Thoracic aorta (tissue), 2 donors: ENCODE data around the gene ARMC9. TPM values are rescaled to one million over a fixed set of nuclear protein-coding genes. Genes with fewer than 3 reads are reported as not detected.

ENCODE experiments used
- ATAC-seq: fragments of 150-250 bp; one replicate; pipeline ENCODE4 v1.8.0; 2017; ENCODE audit warnings: low read depth; ENCODE audit not compliant: insufficient number of reproducible peaks, low FRiP score
- DNase-seq: peaks from one replicate; pipeline ENCODE4 v3.0.0-alpha.2; 2020; ENCODE audit warnings: low spot score
- H3K27ac ChIP-seq, 2 donors: fragments of 200-600 bp; sonication (generic); 1 replicate in 1 of 2; 2 replicates in 1 of 2; pipeline ENCODE4 v1.5.1; 2016; ENCODE audit warnings: mild to moderate bottlenecking in 2 of 2, moderate library complexity in 2 of 2
- H3K27me3 ChIP-seq: fragments of 200-600 bp; sonication (generic); replicated peaks from 2 replicates; pipeline ENCODE4 v1.6.0; 2016; ENCODE audit warnings: mild to moderate bottlenecking; ENCODE audit not compliant: insufficient read depth
- H3K36me3 ChIP-seq: fragments of 200-600 bp; sonication (generic); one replicate; pipeline ENCODE4 v1.5.1; 2016
- H3K4me1 ChIP-seq, 2 donors: fragments of 200-600 bp; sonication (generic); 1 replicate in 1 of 2; 2 replicates in 1 of 2; pipeline versions ENCODE4 v1.5.1 to v1.6.0; 2016; ENCODE audit warnings: low read depth in 2 of 2, mild to moderate bottlenecking in 1 of 2; ENCODE audit not compliant: control insufficient read depth in 1 of 2
- H3K4me3 ChIP-seq: fragments of 200-600 bp; sonication (generic); 2 replicates; pipeline ENCODE4 v1.5.1; 2016; ENCODE audit warnings: mild to moderate bottlenecking
- H3K9me3 ChIP-seq: fragments of 200-600 bp; sonication (generic); 2 replicates; pipeline ENCODE4 v1.5.1; 2016
- total RNA-seq, 2 donors: library from RNA; depleted of rRNA; stranded (reverse); fragments of >200 nt; gene quantifications; one replicate each; pipeline versions ENCODE4 v1.1.0 to v1.2.3, GENCODE V29; 2016
- TF ChIP-seq, protein P1 (sequence below): fragments of 200-600 bp; sonication (generic); IDR thresholded peaks from one replicate; pipeline ENCODE4 v1.5.1; 2019; ENCODE audit warnings: antibody characterized with exemption

The ARMC9 gene
- total RNA-seq, 2 donors from 2014 or later = 68.5 to 103 TPM

GRCh38 chr2:231287696-231288095, 89.3 kb downstream of the ARMC9 start:
- H3K4me1 ChIP-seq = no peaks in the 10 kb centered on the region
- ATAC-seq = no peak
- no peaks in the 10 kb centered on the region for H3K9me3 ChIP-seq
- no peak for DNase-seq
- peaks cover 44% of the 10 kb centered on the region for H3K36me3 ChIP-seq
- no peak overlapping the region for H3K27ac ChIP-seq
- no peak overlapping the region for H3K4me3 ChIP-seq
- no peaks in the 10 kb centered on the region for H3K27me3 ChIP-seq
- TF ChIP-seq, protein P1, sequence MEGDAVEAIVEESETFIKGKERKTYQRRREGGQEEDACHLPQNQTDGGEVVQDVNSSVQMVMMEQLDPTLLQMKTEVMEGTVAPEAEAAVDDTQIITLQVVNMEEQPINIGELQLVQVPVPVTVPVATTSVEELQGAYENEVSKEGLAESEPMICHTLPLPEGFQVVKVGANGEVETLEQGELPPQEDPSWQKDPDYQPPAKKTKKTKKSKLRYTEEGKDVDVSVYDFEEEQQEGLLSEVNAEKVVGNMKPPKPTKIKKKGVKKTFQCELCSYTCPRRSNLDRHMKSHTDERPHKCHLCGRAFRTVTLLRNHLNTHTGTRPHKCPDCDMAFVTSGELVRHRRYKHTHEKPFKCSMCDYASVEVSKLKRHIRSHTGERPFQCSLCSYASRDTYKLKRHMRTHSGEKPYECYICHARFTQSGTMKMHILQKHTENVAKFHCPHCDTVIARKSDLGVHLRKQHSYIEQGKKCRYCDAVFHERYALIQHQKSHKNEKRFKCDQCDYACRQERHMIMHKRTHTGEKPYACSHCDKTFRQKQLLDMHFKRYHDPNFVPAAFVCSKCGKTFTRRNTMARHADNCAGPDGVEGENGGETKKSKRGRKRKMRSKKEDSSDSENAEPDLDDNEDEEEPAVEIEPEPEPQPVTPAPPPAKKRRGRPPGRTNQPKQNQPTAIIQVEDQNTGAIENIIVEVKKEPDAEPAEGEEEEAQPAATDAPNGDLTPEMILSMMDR = no peak

GRCh38 chr2:231288590-231288989, 90.2 kb downstream of the ARMC9 start:
- ATAC-seq = no peak
- H3K36me3 ChIP-seq = peaks cover 38% of the 10 kb centered on the region
- no peaks in the 10 kb centered on the region for H3K27me3 ChIP-seq
- H3K4me1 ChIP-seq = no peaks in the 10 kb centered on the region
- no peak overlapping the region for H3K27ac ChIP-seq
- DNase-seq = no peak
- no peak overlapping the region for H3K4me3 ChIP-seq
- no peaks in the 10 kb centered on the region for H3K9me3 ChIP-seq
- TF ChIP-seq, protein P1 = no peak

- TF ChIP-seq, protein P1 = no peak
- Histone ChIP-seq H3K4me1 (no peaks in the 10 kb centered on the region), H3K9me3 (no peaks in the 10 kb centered on the region), H3K27ac (no peak overlapping the region), H3K4me3 (no peak overlapping the region), H3K36me3 (peaks cover 32% of the 10 kb centered on the region), H3K27me3 (no peaks in the 10 kb centered on the region)
- DNase-seq = no peak
- ATAC-seq = no peak
Observed at GRCh38 chr2:231290321-231291015, 92.0 kb downstream of the ARMC9 start.

DNA sequence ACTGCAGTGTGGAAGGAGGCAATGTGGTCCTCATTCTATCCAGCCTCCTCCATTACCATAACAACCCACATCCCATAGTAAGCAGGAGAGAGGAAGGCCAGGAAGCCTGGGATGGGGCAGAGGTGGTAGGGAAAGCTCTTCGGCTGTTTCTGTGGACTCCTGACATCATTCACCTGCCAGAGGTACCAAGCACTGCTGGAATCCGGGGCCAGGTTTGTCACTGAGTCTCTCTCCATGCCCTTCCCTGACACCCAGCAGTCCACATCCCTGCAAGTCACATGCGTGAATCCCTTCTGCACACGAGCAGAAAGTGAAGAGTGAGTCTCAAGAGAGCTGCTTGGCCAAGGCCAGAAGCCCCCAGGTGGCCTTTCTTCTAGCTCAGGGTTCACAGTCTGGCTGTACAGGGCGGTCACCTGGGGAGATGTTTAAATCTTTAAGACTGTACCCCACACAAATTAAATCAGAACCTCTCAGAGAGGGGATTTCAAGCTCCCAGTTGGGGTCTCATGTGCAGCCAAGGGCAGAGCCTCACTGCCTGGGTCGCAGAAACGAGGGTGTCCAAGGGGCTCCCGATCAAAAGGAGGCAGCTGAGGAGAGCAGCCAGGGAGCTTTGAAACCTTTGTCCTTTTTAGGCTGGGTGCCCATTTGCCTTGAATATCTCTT, 94.2 kb downstream of the ARMC9 start:
- no peak for ATAC-seq
- H3K4me1 ChIP-seq = no peaks in the 10 kb centered on the region
- H3K4me3 ChIP-seq = no peak overlapping the region
- no peak for DNase-seq
- peaks cover 25% of the 10 kb centered on the region for H3K36me3 ChIP-seq
- no peak overlapping the region for H3K27ac ChIP-seq
- no peaks in the 10 kb centered on the region for H3K27me3 ChIP-seq
- H3K9me3 ChIP-seq = no peaks in the 10 kb centered on the region
- TF ChIP-seq, protein P1 = no peak

GRCh38 chr2:231293163-231293562, 94.7 kb downstream of the ARMC9 start:
- H3K27ac ChIP-seq = no peak overlapping the region
- DNase-seq (no peak), ATAC-seq (no peak)
- H3K27me3 ChIP-seq = no peaks in the 10 kb centered on the region
- no peak overlapping the region for H3K4me3 ChIP-seq
- H3K36me3 ChIP-seq = peaks cover 25% of the 10 kb centered on the region
- H3K4me1 ChIP-seq = no peaks in the 10 kb centered on the region
- H3K9me3 ChIP-seq = no peaks in the 10 kb centered on the region
- TF ChIP-seq, protein P1 = no peak
